Measurements from ENCODE around the gene PLEKHA7. TPM values are rescaled to one million over a fixed set of nuclear protein-coding genes. Genes with fewer than 3 reads are reported as not detected.

The PLEKHA7 gene
- total and polyA plus RNA-seq, 2 of the 8 experiments (the other 6 are each of a cell fraction or from before 2014, with no cell fraction given) = 11.4 to 25.6 TPM

DNA sequence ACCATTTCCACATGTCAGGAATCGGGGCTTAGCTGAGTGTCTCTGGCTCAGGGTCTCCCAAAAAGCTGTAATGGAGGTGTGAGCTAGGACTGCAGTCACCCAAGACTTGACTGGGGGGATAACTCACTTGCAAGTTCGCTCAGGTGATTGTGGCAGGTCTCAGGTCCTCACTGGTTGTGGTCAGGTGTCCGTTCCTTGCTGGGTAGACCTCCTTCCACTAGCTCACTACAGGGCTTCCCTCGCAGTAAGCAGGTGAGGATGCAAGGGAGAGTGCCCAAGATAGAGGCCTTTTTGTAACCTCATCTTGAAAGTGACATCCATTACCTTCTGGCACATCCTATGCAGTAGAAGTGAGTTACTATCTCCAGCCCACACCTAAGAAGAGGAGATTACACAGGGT lies 246.3 kb downstream of the PLEKHA7 start (continued):
- TF ChIP-seq CHD7 (IDR thresholded peaks at IDR 0.05; ENCODE audit: insufficient replicate concordance, low read length) = no peak
- TF ChIP-seq, protein P1, sequence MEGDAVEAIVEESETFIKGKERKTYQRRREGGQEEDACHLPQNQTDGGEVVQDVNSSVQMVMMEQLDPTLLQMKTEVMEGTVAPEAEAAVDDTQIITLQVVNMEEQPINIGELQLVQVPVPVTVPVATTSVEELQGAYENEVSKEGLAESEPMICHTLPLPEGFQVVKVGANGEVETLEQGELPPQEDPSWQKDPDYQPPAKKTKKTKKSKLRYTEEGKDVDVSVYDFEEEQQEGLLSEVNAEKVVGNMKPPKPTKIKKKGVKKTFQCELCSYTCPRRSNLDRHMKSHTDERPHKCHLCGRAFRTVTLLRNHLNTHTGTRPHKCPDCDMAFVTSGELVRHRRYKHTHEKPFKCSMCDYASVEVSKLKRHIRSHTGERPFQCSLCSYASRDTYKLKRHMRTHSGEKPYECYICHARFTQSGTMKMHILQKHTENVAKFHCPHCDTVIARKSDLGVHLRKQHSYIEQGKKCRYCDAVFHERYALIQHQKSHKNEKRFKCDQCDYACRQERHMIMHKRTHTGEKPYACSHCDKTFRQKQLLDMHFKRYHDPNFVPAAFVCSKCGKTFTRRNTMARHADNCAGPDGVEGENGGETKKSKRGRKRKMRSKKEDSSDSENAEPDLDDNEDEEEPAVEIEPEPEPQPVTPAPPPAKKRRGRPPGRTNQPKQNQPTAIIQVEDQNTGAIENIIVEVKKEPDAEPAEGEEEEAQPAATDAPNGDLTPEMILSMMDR (IDR thresholded peaks at IDR 0.05; ENCODE audit: control extremely low read depth in 1 of 3, insufficient read depth in 1 of 3, low read depth in 1 of 3, low read length in 3 of 3) = no peak
- no peak for TF ChIP-seq TAF1 (IDR thresholded peaks at IDR 0.05; ENCODE audit: low read depth, low read length)
- TF ChIP-seq KDM5A (IDR thresholded peaks at IDR 0.05; ENCODE audit: low read length) = no peak
- no peak for TF ChIP-seq HDAC6 (IDR thresholded peaks at IDR 0.05; ENCODE audit: low read depth, low read length)
- TF ChIP-seq, protein P2, sequence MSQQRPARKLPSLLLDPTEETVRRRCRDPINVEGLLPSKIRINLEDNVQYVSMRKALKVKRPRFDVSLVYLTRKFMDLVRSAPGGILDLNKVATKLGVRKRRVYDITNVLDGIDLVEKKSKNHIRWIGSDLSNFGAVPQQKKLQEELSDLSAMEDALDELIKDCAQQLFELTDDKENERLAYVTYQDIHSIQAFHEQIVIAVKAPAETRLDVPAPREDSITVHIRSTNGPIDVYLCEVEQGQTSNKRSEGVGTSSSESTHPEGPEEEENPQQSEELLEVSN (IDR thresholded peaks at IDR 0.05) = no peak
- no peak for TF ChIP-seq SIRT6 (IDR thresholded peaks at IDR 0.05; ENCODE audit: low read length)
- TF ChIP-seq GABPA (IDR thresholded peaks at IDR 0.05; ENCODE audit: borderline replicate concordance, insufficient read depth, low read length) = no peak
- TF ChIP-seq BRCA1 (IDR thresholded peaks at IDR 0.05; ENCODE audit: low read depth, low read length) = no peak
